Stimulated activated CD8-positive, alpha-beta memory T cell treated with anti-CD3 and anti-CD28 coated beads, Interleukin-12 subunit alpha, Interleukin-12 subunit beta, amount 100 ng/mL, for 24 hours (primary cell): ENCODE results near the gene MOB1B.
"Not testable (repeated sequence)": the region's sequence is repeated elsewhere in the genome, so short reads cannot be mapped to it uniquely, and the experiment has no call there.

ENCODE experiments used
- DNase-seq: peaks from one replicate; pipeline ENCODE4 v3.0.0-alpha.2; 2020; ENCODE audit errors: extremely low read depth

MOB1B gene

DNA sequence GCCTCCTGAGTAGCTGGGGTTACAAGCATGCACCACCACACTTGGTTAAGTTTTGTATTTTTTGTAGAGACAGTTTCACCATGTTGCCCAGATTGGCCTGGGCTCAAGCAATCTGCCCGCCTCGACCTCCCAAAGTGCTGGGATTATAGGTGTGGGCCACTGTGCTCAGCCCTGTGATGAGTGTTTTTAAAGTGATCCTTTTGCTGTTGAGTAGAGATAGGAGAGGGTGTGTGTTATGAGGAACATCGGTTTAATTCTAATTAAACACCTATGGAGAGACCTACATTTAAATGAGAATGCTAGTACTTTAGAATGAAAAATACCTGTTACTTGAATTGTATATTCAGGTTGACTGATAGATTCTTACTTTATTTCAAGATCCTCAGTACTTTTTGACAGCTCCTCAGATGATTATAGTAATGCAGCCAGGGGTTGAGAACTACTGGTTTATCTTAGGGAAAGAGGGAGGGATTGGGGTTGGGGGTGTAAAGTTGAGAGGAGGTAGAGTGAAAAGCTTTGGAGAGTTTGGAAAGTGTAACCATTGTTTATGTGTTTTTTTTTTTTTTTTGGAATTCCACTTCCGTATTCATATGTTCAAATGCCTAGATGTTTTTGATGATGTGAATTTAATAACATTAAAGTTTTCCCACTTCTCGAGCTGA, 54.5 kb downstream of the MOB1B start:
- DNase-seq: no peak

DNA sequence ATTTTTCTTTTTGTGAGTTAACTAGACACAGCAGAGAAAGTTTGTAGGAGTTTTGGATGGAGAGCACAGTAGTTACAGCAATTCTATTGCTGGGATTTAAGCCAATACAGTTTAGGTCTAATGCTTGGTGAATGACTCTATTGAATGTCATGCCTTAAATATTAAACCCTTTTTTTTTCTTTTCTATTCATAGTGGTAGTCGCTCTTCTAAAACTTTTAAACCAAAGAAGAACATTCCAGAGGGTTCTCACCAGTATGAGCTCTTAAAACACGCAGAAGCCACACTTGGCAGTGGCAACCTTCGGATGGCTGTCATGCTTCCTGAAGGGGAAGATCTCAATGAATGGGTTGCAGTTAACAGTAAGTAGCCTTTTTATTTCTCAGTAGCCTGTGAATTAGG, 56.5 kb downstream of the MOB1B start:
- DNase-seq: no peak

DNA sequence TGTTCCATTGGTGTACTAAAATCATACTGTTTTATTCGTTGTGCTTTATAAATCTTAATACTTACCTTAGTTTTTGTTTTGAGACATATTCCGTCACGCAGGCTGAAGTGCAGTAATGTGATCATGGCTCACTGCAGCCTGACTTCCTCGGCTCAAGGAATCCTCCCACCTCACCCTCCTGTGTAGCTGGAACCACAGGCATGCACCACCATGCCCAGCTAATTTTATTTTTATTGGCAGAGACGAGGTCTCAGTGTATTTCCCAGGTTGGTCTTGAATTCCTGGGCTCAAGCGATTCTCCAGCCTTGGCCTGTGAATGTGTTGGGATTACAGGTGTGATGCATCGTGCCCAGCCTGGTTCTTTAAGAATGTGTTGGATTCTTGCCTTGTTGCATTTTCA, 66.9 kb downstream of the MOB1B start:
- no peak for DNase-seq

DNA sequence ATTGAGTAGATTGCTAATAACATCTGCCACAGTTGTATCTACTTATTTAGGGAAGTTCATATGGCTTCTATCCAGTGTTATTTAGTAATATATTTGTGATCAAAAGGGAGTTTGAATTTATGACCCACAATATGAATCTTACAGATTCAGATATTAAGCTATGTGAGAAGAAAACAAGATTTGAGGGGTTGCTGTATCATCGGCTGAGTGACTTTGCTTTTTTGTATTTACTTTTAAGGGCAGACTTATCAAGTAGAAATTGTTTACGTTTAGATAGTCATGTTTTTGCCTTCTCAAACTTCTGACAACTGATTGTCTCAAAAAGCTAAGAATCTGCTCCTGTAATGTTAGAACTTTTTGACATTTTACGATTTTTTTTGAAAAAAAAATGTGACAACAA, 74.1 kb downstream of the MOB1B start:
- DNase-seq: no peak

DNA sequence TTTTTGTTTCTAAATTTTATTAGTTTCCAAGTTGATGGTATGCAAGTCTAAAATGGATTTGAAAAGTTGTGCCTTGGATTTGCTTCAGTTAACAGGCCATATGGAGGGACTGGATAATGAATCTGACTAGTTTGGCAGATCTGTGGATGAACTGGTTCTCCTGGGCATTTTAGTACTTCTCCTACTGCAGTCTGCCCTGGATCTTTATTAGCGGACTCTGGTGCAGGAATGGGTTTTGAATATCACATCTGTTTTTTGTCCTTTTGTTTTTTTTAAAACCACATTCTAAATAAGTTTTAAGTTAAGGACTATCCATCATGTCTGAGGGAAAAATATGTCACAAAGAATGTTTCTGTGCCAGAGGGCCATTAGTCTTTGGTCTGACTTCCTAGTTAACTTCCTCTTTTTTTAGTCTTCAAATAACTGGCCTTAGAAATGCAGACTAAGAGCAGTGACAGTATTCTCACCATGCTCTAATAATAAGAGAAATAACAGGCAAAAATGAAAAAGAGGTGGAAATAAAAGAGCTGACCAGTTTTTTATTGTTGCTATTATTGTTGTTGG, 77.4 kb downstream of the MOB1B start:
- DNase-seq: no peak

DNA sequence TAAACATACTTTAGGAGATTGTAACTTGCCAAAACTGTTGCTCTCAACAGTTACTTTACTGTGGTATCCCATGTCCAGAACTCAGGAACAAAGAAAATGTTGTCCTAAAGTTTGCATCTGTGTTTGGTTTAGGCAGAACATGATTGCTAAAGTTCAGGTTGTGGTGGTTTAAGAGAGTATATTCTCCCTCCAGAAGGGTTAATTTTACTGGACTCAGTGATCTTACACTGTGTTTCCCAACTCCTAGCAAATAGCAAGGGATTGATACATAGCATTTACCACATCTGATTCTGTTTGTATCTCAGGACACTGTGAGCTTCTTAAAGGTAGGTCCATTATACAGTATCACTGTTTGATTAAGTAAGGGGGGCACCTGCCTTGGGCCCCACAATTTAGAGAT, 78.0 kb downstream of the MOB1B start:
- DNase-seq: no peak

DNA sequence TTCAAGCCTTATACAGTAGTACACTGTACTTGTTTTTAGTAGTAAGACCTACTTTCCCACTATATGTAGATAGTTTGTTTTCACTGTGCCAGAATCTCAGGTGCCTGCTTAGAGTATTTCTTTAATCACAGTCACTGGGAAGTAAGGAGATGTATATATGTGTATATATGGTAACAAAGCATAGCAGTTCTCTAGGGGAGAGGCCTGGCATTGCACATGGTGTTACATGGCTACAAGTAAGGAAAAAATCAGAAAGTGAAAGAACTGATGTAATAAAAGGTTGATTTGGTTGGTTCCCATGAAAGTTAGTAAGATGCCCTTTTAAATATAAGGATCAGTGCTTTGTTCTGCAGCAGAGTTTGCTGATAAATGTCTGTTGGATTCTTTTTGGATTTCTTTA, 81.9 kb downstream of the MOB1B start:
- no peak for DNase-seq

DNA sequence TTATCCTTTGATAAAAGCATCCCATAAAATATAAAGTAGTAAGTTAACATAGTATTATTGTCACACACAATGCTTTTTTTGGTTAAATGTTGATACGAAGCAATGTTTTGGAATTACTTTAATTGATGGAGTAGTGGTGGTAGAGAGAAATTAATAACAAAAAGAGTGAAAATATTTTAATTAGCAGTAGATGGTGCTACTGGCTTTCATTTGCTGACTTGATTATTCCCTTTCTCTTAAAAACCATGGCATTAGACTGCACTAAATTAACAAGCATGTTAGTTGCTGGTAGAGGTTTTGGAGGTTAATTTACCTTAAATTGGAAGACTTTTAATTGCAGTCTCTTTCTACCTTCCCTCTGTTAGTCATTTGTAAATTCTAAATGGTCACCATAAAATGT, 82.4 kb downstream of the MOB1B start:
- no peak for DNase-seq

DNA sequence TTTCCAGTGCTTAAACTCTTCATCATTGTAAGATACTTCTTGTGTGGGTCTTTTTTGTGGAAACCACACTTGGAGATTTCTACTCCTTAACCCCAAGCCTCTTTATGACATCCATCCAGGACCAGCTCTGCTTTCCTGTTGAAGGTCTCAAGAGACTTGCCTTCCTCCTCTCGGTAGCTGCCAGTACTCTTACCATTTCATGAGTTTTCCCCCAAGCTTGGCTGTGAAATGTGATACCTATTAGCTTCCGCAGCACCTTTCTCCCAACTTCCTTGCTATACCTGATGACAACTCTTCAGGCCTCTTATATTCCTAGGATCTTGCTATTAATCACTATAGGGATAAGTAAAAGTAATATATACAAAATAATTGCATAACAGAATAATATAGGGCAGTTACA, 89.4 kb downstream of the MOB1B start:
- DNase-seq: no peak

DNA sequence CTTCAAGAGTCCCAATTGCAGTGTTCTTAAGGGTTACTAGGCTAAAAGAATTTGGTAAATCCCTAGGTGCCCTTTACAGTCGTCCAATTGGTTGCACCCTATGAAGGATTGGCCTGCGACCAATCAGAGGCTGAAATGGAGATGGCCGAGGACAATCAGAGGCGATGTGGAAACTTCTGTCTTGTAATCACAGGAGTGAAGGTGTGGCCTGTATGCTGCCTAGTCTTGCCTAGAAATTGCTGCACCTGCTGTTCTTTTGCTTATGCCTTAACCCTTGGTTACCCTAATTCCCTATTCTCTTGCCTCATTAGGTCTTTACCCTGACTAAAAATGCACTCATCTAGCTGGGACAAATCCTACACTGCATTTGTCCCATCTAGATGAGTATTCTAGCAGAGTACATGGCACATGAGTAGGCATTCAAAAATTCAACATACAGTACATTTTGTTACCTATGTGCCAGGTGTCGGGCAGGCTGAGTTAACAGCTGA, 90.3 kb downstream of the MOB1B start:
- DNase-seq: no peak

DNA sequence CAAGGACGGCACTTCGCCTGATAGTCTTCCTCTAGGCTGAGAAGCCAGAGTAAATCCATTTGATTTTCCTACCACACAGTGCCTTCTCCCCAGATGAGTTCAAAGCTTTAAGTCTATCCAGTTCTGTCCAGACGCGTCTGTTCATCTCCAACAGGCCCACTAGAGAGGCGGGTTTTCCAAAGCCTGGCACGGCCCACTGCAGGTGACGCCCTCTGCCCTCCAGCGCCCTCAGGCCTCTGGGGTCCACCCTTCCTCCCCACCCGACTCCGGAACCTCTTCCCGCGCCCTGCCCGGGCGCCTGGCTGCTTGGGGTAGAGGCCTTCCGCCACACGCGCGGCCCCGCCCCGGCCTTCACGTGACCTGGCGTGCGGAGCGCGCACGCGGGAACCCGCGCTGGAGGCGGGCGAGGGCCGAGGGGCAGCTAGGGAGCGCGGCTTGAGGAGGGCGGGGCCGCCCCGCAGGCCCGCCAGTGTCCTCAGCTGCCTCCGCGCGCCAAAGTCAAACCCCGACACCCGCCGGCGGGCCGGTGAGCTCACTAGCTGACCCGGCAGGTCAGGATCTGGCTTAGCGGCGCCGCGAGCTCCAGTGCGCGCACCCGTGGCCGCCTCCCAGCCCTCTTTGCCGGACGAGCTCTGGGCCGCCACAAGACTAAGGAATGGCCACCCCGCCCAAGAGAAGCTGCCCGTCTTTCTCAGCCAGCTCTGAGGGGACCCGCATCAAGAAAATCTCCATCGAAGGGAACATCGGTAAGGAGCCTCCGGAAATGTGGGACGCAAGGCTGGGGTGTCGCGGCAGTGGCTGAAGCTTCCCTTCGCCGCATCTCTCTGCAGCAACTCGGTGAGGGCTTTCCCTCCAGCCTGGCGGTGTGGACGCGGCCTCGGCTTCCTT, 91.3 kb downstream of the MOB1B start, which contains the start of gene DCK:
TSS of gene DCK (plus strand) at position 469 of the 888 bp plus-strand sequence. CDS start at position 656, 187 bp downstream.
- DNase-seq: peak; percentile 69

DNA sequence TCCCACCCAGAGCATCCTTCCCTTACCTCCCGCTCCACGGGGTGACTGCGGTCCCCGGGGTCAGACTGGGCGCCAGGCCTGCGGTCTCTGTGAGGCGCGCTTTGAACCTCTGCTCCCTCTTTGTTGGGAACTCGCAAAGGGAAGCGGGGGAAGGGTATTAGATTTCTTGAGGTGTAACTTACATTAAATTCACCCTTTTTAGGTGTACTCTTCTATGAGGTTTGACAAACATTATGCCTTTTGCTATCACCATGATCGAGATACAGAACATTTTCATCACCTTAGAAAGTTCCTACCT, 91.8 kb downstream of the MOB1B start:
- DNase-seq: no peak

DNA sequence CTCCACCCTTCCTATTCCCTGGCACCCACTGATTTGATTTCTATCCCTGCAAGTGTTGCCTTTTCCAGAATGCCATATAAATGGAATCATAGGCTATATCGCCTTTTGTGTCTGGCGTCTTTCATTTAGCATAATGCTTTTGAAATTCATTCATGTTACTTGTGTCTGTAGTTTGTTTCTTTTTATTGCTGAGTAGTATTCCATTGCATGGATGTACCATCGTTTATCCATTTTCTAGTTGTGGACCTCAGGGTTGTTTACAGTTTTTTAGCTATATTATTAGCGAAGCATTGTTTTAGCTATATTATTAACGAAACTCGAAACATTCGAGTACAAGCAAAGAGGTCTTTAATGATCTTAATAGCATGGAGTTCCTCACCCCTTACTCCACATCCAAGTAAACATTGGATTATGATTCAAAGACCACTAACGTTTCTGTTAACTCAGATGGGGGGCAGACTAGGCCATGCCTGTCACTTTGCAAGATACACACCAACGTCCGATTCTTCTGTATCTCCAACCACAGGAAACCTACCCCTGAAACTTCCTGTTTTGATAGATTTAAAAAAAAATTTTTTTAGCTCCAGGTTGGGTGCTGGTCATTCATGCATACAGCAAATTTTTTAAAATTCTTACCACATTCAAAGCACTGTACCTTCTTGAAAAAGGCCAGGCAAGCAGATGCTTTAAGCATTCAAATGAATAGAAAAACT, 92.4 kb downstream of the MOB1B start:
- no peak for DNase-seq

DNA sequence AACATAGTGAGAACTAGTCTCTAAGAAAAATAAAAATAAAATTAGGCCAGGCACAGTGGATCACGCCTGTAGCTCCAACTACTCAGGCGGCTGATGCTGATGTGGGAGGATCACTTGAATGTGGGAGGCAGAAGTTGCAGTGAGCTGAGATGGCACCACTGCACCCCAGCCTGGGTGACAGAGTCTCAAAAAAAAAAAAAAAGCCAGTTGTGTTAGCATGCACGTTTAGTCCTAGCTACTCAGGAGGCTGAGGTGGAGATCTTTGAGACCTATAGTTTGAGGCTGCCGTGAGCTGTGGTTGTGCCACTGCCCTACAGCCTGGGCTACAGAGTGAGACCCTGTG, 93.8 kb downstream of the MOB1B start:
- no peak for DNase-seq

DNA sequence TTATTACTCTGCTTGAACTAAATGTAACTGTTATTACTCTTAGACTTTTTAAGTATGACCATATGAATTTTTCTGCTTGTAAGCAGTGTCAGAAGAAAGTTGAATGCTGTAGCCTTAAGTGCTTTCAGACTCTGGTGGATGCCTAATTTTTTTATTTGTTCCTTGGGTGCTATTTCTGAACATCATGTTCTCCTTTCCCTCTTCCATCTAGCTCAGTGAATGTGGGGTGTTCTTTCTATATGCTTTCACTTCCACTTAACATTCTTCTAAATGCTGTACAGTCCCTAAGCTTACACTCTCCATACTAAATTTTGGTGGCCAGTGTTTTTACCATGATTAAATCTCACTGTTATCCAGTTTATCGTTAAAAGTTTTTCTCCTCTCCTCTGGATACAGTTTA, 94.9 kb downstream of the MOB1B start:
- DNase-seq: no peak

DNA sequence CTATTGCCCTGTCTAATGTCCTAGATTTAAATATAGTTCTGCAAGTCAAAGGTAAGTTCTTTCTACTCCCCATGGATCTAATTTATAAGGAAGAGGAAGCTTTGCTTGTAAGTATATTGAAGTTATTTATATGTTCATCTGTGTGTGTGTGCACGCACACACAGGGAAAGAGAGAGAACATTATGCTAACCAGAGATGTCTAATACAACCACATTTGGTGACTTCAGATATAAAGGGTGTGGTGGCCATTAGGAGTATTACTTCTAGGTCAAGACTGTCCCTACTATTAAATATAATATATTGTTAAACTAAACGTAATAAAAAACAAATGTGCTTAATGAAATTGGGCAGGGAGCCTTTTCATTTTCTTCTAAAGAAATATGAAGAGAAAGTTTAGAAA, 95.4 kb downstream of the MOB1B start:
- no peak for DNase-seq

DNA sequence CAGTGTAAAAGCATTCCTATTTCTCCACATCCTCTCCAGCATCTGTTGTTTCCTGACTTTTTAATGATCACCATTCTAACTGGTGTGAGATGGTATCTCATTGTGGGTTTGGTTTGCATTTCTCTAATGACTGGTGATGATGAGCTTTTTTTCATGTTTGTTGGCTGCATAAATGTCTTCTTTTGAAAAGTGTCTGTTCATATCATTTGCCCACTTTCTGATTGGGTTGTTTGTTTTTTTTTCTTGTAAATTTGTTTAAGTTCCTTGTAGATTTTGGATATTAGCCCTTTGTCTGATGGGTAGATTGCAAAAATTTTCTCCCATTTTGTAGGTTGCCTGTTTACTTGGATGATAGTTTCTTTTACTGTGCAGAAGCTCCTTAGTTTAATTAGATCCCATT, 97.5 kb downstream of the MOB1B start:
- not testable (repeated sequence) for DNase-seq

DNA sequence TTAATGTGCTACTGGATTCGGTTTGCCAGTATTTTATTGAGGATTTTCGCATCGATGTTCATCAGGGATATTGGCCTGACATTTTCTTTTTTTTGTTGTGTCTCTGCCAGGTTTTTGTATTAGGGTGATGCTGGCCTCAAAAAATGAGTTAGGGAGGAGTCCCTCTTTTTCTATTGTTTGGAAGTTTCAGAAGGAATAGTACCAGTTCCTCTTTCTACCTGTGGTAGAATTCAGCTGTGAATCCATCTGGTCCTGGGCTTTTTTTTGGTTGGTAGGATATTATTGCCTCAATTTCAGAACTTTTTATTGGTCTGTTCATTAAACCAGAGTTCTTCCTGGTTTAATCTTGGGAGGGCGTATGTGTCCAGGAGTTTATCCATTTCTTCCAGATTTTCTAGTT, 99.2 kb downstream of the MOB1B start:
- DNase-seq: not testable (repeated sequence)

DNA sequence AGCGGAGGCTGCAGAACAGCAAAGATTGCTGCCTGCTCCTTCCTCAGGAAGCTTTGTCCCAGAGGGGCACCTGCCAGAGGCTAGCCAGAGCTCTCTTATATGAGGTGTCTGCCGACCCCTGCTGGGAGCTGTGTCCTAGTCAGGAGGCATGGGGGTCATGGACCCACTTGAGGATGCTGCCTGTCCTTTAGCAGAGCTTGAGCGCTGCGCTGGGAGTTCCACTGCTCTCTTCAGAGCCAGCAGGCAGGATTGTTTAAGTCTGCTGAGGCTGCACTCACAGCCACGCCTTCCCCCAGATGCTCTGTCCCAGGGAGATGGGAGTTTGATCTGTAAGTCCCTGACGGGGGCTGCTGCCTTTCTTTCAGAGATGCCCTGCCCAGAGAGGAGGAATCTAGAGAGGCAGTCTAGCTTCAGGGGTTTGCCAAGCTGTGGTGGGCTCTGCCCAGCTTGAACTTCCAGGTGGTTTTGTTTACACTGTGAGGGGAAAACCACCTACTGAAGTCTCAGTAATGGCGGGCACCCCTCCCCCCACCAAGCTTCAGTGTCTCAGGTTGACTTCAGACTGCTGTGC, 102.2 kb downstream of the MOB1B start:
- DNase-seq: no peak

DNA sequence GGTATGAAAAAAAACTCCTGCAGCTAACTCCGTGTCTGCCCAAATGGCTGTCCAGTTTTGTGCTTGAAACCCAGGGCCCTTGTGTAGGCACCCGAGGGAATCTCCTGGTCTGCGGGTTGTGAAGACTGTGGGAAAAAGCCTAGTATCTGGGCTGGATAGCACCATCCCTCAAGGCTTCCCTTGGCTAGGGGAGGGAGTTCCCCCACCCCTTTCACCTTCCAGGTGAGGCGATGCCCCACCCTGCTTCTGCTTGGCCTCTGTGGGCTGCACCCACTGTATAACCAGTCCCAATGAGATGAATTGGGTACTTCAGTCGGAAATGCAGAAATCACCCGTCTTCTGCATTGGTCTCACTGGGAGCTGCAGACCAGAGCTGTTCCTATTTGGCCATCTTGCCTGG, 102.9 kb downstream of the MOB1B start:
- DNase-seq: not testable (repeated sequence)

DNA sequence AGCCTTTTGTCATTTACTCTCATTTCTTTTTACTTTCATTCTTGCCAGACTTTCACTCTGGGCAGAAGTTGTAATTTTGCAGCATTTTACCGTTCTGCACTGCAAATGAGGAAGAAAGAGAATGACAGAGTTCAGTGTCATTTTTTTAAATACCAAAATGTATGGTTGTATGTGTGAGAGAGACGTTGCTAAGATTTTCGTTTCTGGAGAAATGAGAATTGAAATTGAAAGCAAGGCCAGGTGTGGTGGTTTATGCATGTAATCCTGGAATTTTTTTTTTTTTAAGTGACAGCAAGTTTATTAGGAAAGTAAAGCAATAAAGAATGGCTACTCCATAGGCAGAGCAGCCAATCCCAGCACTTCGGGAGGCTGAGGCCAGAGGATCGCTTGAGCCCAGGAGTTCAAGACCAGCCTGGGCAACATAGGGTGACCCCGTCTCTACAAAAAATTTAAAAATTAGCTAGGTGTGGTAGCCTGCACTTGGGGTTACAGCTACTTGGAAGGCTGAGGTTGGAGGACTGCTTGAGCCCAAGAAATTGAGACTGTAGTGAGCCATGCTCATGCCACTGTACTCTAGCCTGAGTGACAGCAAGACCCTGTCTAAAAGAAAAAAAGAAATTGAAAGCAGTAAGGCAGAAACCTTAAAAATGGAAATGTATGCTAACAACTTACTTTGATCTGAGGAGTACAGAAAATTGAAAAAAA, 104.2 kb downstream of the MOB1B start:
- no peak for DNase-seq
